Breast epithelium (tissue), 3 donors: ENCODE measurements around the gene PLXNA2.

Experiments used
- POLR2A ChIP-seq: fragments of 450-650 bp; IDR thresholded peaks from one replicate; pipeline ENCODE4 v1.6.1; 2016; ENCODE audit warnings: antibody characterized with exemption, mild to moderate bottlenecking, moderate library complexity
- POLR2AphosphoS5 ChIP-seq, 3 donors: sonication (generic); formaldehyde crosslinking; IDR thresholded peaks; one replicate each; pipeline ENCODE4 v1.6.1; 2017; ENCODE audit warnings: antibody characterized with exemption in 3 of 3
- TF ChIP-seq, protein P1 (sequence below), 3 donors: fragments of 450-650 bp; IDR thresholded peaks; one replicate each; pipeline ENCODE4 v1.5.1; 2016 to 2017; ENCODE audit warnings: antibody characterized with exemption in 3 of 3, mild to moderate bottlenecking in 3 of 3, moderate library complexity in 3 of 3

DNA sequence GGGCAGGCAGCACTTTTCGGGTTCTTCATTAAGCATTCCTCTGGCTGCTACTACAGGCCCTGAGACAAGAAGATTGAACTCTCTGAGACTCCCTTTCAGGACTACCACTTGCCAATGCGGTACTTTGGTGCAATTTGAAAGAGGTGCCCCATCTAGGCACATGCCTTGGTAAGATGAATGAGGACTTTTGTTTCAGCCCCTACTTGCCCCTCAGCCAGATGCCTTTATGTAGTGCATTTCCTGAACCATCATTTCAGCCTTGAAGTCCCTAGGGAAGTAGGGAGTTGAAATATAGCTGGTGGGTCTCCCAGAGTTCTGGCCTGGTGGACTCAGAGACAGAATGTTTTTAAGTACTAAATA, 123.8 kb downstream of the PLXNA2 start:
- TF ChIP-seq, protein P1, sequence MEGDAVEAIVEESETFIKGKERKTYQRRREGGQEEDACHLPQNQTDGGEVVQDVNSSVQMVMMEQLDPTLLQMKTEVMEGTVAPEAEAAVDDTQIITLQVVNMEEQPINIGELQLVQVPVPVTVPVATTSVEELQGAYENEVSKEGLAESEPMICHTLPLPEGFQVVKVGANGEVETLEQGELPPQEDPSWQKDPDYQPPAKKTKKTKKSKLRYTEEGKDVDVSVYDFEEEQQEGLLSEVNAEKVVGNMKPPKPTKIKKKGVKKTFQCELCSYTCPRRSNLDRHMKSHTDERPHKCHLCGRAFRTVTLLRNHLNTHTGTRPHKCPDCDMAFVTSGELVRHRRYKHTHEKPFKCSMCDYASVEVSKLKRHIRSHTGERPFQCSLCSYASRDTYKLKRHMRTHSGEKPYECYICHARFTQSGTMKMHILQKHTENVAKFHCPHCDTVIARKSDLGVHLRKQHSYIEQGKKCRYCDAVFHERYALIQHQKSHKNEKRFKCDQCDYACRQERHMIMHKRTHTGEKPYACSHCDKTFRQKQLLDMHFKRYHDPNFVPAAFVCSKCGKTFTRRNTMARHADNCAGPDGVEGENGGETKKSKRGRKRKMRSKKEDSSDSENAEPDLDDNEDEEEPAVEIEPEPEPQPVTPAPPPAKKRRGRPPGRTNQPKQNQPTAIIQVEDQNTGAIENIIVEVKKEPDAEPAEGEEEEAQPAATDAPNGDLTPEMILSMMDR (IDR thresholded peaks at IDR 0.05) = no peak
- TF ChIP-seq POLR2AphosphoS5 (IDR thresholded peaks at IDR 0.05) (no peak), POLR2A (no peak)
